HCT116 (cell line): ENCODE results near the gene ABCA1. TPM values are rescaled to one million over a fixed set of nuclear protein-coding genes. Genes with fewer than 3 reads are reported as not detected.

Experiments
- ATAC-seq: fragments of 200-7000 bp; cut with Tn5 transposase; 2 replicates; pipeline ENCODE4 v1.9.1; 2020; ENCODE audit warnings: mild to moderate bottlenecking, moderate library complexity
- BruUV-seq: library from RNA; stranded (reverse); fragments of 400-500 nt; replicated peaks from 2 replicates; lab custom pipeline; 2021; lab: Mats Ljungman, UMichigan
- CTCF ChIA-PET: fragments of 300-600 bp; sonication (Branson Sonifier 250); formaldehyde crosslinking; loops from one replicate; lab custom pipeline; 2021; ENCODE audit warnings: antibody characterized with exemption; lab: Charles Lee
- POLR2A ChIA-PET: fragments of 300-600, 350-600 bp; sonication (Branson Sonifier 250); formaldehyde crosslinking; loops from one replicate; lab custom pipeline; 2021; ENCODE audit warnings: antibody characterized with exemption; lab: Charles Lee
- RAD21 ChIA-PET, 2 experiments: fragments of 300-600 bp; sonication (Branson Sonifier 250); formaldehyde crosslinking; loops; one replicate each; lab custom pipeline; 2023; ENCODE audit warnings: low total read pairs in 2 of 2; ENCODE audit not compliant: uncharacterized antibody in 2 of 2, unreplicated experiment in 2 of 2, low non-redundant PET in 1 of 2; lab: Charles Lee
- DNase-seq: peaks from one replicate; pipeline ENCODE4 v3.0.0-alpha.2; 2010; ENCODE audit warnings: low read depth, low spot score
- H2AFZ ChIP-seq: fragments of 200-600 bp; shearing (Covaris generic), sonication (generic); 2 replicates; pipeline ENCODE4 v1.6.1; 2017; ENCODE audit warnings: low read depth, mixed run types, mixed read lengths, antibody characterized with exemption, low read length; ENCODE audit not compliant: poor library complexity, severe bottlenecking
- H3K27ac ChIP-seq: 2 replicates; pipeline ENCODE4 v1.5.1; 2012; ENCODE audit warnings: low read depth, low read length
- H3K27me3 ChIP-seq: fragments of 200-600 bp; sonication (generic); 2 replicates; pipeline ENCODE4 v1.6.1; 2016; ENCODE audit warnings: mixed run types, low read length, mixed read lengths; ENCODE audit not compliant: insufficient read depth
- H3K36me3 ChIP-seq, 2 experiments: fragments of 200-500 bp in 1 of 2; fragments of 200-600 bp in 1 of 2; sonication (Bioruptor generic) in 1 of 2; sonication (generic) in 1 of 2; 2 replicates each; pipeline versions ENCODE4 v1.5.1 to v1.6.1; 2014 to 2016; ENCODE audit warnings: low read length in 2 of 2, inconsistent platforms in 1 of 2, mixed read lengths in 1 of 2, mixed run types in 1 of 2; ENCODE audit not compliant: insufficient read depth in 2 of 2, control insufficient read depth in 1 of 2
- H3K4me1 ChIP-seq, 2 experiments: fragments of 200-600 bp in 1 of 2; sonication (generic) in 1 of 2; 2 replicates each; pipeline versions ENCODE4 v1.5.1 to v1.6.1; 2012 to 2017; ENCODE audit warnings: low read length in 2 of 2, inconsistent platforms in 1 of 2, mild to moderate bottlenecking in 1 of 2, mixed read lengths in 1 of 2, mixed run types in 1 of 2, moderate library complexity in 1 of 2; ENCODE audit not compliant: insufficient read depth in 2 of 2, control insufficient read depth in 1 of 2
- H3K4me2 ChIP-seq: fragments of 200-600 bp; sonication (generic); 2 replicates; pipeline ENCODE4 v1.6.1; 2017; ENCODE audit warnings: mixed run types, low read length, mixed read lengths
- H3K4me3 ChIP-seq, 2 experiments: fragments of 200-600 bp in 1 of 2; sonication (generic) in 1 of 2; replicated peaks in 1 of 2; 2 replicates each; pipeline ENCODE4 v1.5.1; 2011 to 2016; ENCODE audit warnings: low read length in 2 of 2, control low read depth in 1 of 2, low read depth in 1 of 2, mild to moderate bottlenecking in 1 of 2, mixed read lengths in 1 of 2, mixed run types in 1 of 2
- H3K79me2 ChIP-seq: fragments of 200-600 bp; sonication (generic); 2 replicates; pipeline ENCODE4 v1.6.1; 2017; ENCODE audit warnings: mild to moderate bottlenecking, mixed run types, low read length, moderate library complexity, mixed read lengths; ENCODE audit not compliant: insufficient read depth
- H3K9ac ChIP-seq: fragments of 200-600 bp; sonication (generic); 2 replicates; pipeline ENCODE4 v1.6.1; 2016; ENCODE audit warnings: low read length, mixed read lengths
- H3K9me2 ChIP-seq: fragments of 200-600 bp; sonication (generic), shearing (Covaris generic); 2 replicates; pipeline ENCODE4 v1.6.1; 2017; ENCODE audit warnings: mixed run types, mild to moderate bottlenecking, moderate library complexity; ENCODE audit not compliant: insufficient read depth
- H3K9me3 ChIP-seq, 2 experiments: fragments of 200-500 bp in 1 of 2; fragments of 200-600 bp in 1 of 2; sonication (Bioruptor generic) in 1 of 2; sonication (generic) in 1 of 2; 2 replicates each; pipeline ENCODE4 v1.6.1; 2014 to 2017; ENCODE audit warnings: low read length in 2 of 2, mixed read lengths in 2 of 2, inconsistent platforms in 1 of 2, low read depth in 1 of 2, mild to moderate bottlenecking in 1 of 2, mixed run types in 1 of 2, moderate library complexity in 1 of 2; ENCODE audit not compliant: control insufficient read depth in 1 of 2, insufficient read depth in 1 of 2
- H4K20me1 ChIP-seq: fragments of 200-600 bp; sonication (generic), shearing (Covaris generic); 2 replicates; pipeline ENCODE4 v1.6.1; 2017; ENCODE audit warnings: mixed run types, mild to moderate bottlenecking, moderate library complexity; ENCODE audit not compliant: insufficient read depth
- CEBPB ChIP-seq: IDR thresholded peaks from 2 replicates; pipeline ENCODE4 v1.6.1; 2012; ENCODE audit warnings: low read depth
- EGR1 ChIP-seq: IDR thresholded peaks from 2 replicates; pipeline ENCODE4 v1.6.1; 2012; ENCODE audit warnings: low read depth
- ELF1 ChIP-seq: IDR thresholded peaks from 2 replicates; pipeline ENCODE4 v1.6.1; 2012; ENCODE audit warnings: low read depth, borderline replicate concordance
- EZH2 ChIP-seq: fragments of 200-600 bp; sonication (generic); IDR thresholded peaks from 2 replicates; pipeline ENCODE4 v1.6.1; 2017; ENCODE audit warnings: antibody characterized with exemption, mixed run types
- FOSL1 ChIP-seq: IDR thresholded peaks from 2 replicates; pipeline ENCODE4 v1.6.1; 2012; ENCODE audit warnings: low read depth
- JUND ChIP-seq: IDR thresholded peaks from 2 replicates; pipeline ENCODE4 v1.6.1; 2012
- POLR2A ChIP-seq: IDR thresholded peaks from 2 replicates; pipeline ENCODE4 v1.7.0; 2011; ENCODE audit warnings: borderline replicate concordance; ENCODE audit not compliant: insufficient read depth, insufficient read length; ENCODE audit errors: extremely low read depth
- POLR2AphosphoS5 ChIP-seq: IDR thresholded peaks from 2 replicates; pipeline ENCODE4 v1.6.1; 2011; ENCODE audit warnings: mild to moderate bottlenecking, low read depth, low read length, moderate library complexity
- RAD21 ChIP-seq: IDR thresholded peaks from 2 replicates; pipeline ENCODE4 v1.6.1; 2012; ENCODE audit warnings: low read depth, mild to moderate bottlenecking
- SIN3A ChIP-seq: IDR thresholded peaks from 2 replicates; pipeline ENCODE4 v1.6.1; 2012; ENCODE audit warnings: low read depth
- TCF7L2 ChIP-seq: IDR thresholded peaks from 2 replicates; pipeline ENCODE4 v1.7.0; 2011; ENCODE audit warnings: borderline replicate concordance, inconsistent platforms; ENCODE audit not compliant: insufficient read depth, insufficient read length; ENCODE audit errors: extremely low read depth
- YY1 ChIP-seq: IDR thresholded peaks from 2 replicates; pipeline ENCODE4 v1.6.1; 2011; ENCODE audit warnings: low read length, low read depth, moderate library complexity, mild to moderate bottlenecking; ENCODE audit not compliant: insufficient replicate concordance; ENCODE audit errors: extremely low read depth
- ZFX ChIP-seq: fragments of 450-650 bp; IDR thresholded peaks from 2 replicates; pipeline ENCODE4 v1.6.1; 2017
- ZNF274 ChIP-seq: fragments of 200-500 bp; sonication (Bioruptor generic); IDR thresholded peaks from 2 replicates; pipeline ENCODE4 v1.6.1; 2014; ENCODE audit warnings: mild to moderate bottlenecking, low read depth, low read length, inconsistent platforms
- intact Hi-C: fragments of 100-400 bp; cut with micrococcal nuclease; formaldehyde crosslinking; loops from 2 replicates; pipeline ENCODE4 v1.10.0; 2022
- total RNA-seq: library from RNA; stranded (reverse); gene quantifications from one replicate; pipeline ENCODE4 v1.2.1, GENCODE V29; 2021; ENCODE audit not compliant: unreplicated experiment
- TF ChIP-seq, protein P1 (sequence below): IDR thresholded peaks from 2 replicates; pipeline ENCODE4 v1.6.1; 2011; ENCODE audit warnings: mild to moderate bottlenecking, low read length, moderate library complexity; ENCODE audit not compliant: insufficient replicate concordance; ENCODE audit errors: extremely low read depth
- TF ChIP-seq, protein P2 (sequence below): IDR thresholded peaks from 2 replicates; pipeline ENCODE4 v1.6.1; 2012
- TF ChIP-seq, protein P3 (sequence below): IDR thresholded peaks from 2 replicates; pipeline ENCODE4 v1.6.1; 2012; ENCODE audit warnings: low read depth

Gene ABCA1
- total RNA-seq, 1 experiment from 2014 or later: 0.89 TPM

DNA sequence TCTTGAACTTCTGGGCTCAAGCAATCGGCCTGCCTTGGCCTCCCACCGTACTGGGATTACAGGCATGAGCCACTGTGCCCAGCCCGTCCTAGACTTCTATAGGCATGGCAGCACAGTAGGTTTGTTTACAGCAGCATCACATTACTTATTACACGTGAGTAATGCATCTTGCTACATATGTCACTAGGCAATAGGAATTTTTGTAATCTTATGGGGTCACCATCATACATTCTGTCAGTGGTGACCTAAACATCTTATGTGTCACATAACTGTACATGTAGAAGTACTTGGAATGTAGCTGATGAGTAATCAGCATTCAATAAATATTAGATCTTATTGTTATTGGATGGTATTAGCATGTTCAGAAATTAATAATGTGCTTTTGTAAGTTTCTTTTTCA, 22.9 kb upstream of the ABCA1 start:
- no peaks in the 10 kb centered on the region for H3K4me1 ChIP-seq
- DNase-seq (no peak), ATAC-seq (no peak)
- no peaks in the 10 kb centered on the region for H3K9me3 ChIP-seq
- no peaks in the 10 kb centered on the region for H3K79me2 ChIP-seq
- no peak for TF ChIP-seq FOSL1
- no peak for TF ChIP-seq POLR2AphosphoS5
- no peak for TF ChIP-seq YY1
- TF ChIP-seq SIN3A: no peak
- TF ChIP-seq POLR2A: no peak
- TF ChIP-seq ZNF274: no peak
- no peak for TF ChIP-seq JUND
- no TSS peak for BruUV-seq
- no peak overlapping the region for H3K4me2 ChIP-seq
- no peak overlapping the region for H2AFZ ChIP-seq
- H3K36me3 ChIP-seq: no peaks in the 10 kb centered on the region
- no peaks in the 10 kb centered on the region for H4K20me1 ChIP-seq
- RAD21 ChIA-PET: no interaction called here
- no peaks in the 10 kb centered on the region for H3K27me3 ChIP-seq
- no peak overlapping the region for H3K4me3 ChIP-seq
- CTCF ChIA-PET: no interaction called here
- H3K9ac ChIP-seq: no peak overlapping the region
- intact Hi-C loops: no loop called here
- POLR2A ChIA-PET: no interaction called here
- H3K9me2 ChIP-seq: no peaks in the 10 kb centered on the region
- no peak overlapping the region for H3K27ac ChIP-seq

DNA sequence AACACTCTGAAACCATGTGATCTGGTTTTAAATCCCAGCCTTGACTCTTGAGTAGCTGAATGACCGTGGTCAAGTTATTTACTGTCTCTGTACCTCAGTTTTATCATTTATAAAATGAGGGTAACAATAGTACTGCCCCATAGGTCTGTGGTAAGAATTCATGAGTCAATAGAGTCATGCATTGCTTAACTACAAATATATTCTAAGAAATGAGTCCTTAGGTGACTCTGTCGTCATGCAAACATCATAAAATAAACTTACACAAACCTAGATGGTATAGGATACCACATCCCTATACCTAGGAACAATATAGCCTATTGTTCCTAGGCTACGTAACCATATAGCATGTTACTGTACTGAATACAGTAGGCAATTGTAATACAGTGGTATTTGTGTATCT, 20.3 kb upstream of the ABCA1 start:
- no peak overlapping the region for H3K4me2 ChIP-seq
- no peak overlapping the region for H3K27ac ChIP-seq
- intact Hi-C loops: no loop called here
- no peaks in the 10 kb centered on the region for H3K9me2 ChIP-seq
- no peak overlapping the region for H2AFZ ChIP-seq
- ChIA-PET RAD21 (no interaction called here), POLR2A (interaction anchor here (1.1 kb wide), 1 partner anchor 20 kb away, joined by 3 read pairs; no protein-coding TSS in a partner anchor), CTCF (no interaction called here)
- no peaks in the 10 kb centered on the region for H3K9me3 ChIP-seq
- no peaks in the 10 kb centered on the region for H3K27me3 ChIP-seq
- DNase-seq: no peak
- no peak overlapping the region for H3K4me3 ChIP-seq
- no peak for ATAC-seq
- H3K4me1 ChIP-seq: no peaks in the 10 kb centered on the region
- H3K9ac ChIP-seq: no peak overlapping the region
- no peaks in the 10 kb centered on the region for H3K36me3 ChIP-seq
- no peaks in the 10 kb centered on the region for H4K20me1 ChIP-seq
- no peaks in the 10 kb centered on the region for H3K79me2 ChIP-seq
- TF ChIP-seq SIN3A (no peak), POLR2AphosphoS5 (no peak), EZH2 (no peak), RAD21 (no peak), TCF7L2 (no peak), ELF1 (no peak), ZFX (no peak), YY1 (no peak), EGR1 (no peak), CEBPB (no peak)
- TF ChIP-seq, protein P1, sequence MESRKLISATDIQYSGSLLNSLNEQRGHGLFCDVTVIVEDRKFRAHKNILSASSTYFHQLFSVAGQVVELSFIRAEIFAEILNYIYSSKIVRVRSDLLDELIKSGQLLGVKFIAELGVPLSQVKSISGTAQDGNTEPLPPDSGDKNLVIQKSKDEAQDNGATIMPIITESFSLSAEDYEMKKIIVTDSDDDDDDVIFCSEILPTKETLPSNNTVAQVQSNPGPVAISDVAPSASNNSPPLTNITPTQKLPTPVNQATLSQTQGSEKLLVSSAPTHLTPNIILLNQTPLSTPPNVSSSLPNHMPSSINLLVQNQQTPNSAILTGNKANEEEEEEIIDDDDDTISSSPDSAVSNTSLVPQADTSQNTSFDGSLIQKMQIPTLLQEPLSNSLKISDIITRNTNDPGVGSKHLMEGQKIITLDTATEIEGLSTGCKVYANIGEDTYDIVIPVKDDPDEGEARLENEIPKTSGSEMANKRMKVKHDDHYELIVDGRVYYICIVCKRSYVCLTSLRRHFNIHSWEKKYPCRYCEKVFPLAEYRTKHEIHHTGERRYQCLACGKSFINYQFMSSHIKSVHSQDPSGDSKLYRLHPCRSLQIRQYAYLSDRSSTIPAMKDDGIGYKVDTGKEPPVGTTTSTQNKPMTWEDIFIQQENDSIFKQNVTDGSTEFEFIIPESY: no peak
- TF ChIP-seq, protein P2, sequence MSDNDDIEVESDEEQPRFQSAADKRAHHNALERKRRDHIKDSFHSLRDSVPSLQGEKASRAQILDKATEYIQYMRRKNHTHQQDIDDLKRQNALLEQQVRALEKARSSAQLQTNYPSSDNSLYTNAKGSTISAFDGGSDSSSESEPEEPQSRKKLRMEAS: no peak
- TF ChIP-seq, protein P3, sequence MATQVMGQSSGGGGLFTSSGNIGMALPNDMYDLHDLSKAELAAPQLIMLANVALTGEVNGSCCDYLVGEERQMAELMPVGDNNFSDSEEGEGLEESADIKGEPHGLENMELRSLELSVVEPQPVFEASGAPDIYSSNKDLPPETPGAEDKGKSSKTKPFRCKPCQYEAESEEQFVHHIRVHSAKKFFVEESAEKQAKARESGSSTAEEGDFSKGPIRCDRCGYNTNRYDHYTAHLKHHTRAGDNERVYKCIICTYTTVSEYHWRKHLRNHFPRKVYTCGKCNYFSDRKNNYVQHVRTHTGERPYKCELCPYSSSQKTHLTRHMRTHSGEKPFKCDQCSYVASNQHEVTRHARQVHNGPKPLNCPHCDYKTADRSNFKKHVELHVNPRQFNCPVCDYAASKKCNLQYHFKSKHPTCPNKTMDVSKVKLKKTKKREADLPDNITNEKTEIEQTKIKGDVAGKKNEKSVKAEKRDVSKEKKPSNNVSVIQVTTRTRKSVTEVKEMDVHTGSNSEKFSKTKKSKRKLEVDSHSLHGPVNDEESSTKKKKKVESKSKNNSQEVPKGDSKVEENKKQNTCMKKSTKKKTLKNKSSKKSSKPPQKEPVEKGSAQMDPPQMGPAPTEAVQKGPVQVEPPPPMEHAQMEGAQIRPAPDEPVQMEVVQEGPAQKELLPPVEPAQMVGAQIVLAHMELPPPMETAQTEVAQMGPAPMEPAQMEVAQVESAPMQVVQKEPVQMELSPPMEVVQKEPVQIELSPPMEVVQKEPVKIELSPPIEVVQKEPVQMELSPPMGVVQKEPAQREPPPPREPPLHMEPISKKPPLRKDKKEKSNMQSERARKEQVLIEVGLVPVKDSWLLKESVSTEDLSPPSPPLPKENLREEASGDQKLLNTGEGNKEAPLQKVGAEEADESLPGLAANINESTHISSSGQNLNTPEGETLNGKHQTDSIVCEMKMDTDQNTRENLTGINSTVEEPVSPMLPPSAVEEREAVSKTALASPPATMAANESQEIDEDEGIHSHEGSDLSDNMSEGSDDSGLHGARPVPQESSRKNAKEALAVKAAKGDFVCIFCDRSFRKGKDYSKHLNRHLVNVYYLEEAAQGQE: no peak
- no TSS peak for BruUV-seq
